NCI-H82 treated with DMSO at 0.1 percent for 48 hours (cell line): Measurements from ENCODE around the gene CFI.

ENCODE experiments used
- DNase-seq: peaks from one replicate; lab custom pipeline; 2025; ENCODE audit not compliant: unreplicated experiment; lab: John Stamatoyannopoulos, UW

The CFI gene

GRCh38 chr4:109801895-109802319 lies at the start of gene CFI:
CFI (minus strand) TSS chr4:109801999; CDS start chr4:109801971, 28 bp downstream.
- DNase-seq: no peak

DNA sequence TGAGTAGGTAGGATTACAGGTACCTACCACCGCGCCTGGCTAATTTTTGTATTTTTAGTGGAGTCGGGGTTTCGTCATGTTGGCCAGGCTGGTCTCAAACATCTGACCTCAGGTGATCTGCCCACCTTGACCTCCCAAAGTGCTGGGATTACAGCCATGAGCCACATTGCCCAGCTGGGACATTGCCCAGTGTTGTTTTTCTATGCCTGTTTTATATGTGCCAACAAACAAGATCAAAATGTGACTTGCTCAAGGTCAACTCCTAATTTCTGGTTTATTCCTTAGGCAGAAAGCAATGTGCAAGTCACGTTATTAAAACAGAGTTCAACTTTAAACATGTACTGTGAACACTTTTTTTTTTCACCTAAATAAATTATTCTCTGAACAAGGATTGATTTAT lies 48.8 kb upstream of the CFI start:
- no peak for DNase-seq

- DNase-seq: no peak
These were observed 46.7 kb upstream of the CFI start for GRCh38 chr4:109848501-109848900.

DNA sequence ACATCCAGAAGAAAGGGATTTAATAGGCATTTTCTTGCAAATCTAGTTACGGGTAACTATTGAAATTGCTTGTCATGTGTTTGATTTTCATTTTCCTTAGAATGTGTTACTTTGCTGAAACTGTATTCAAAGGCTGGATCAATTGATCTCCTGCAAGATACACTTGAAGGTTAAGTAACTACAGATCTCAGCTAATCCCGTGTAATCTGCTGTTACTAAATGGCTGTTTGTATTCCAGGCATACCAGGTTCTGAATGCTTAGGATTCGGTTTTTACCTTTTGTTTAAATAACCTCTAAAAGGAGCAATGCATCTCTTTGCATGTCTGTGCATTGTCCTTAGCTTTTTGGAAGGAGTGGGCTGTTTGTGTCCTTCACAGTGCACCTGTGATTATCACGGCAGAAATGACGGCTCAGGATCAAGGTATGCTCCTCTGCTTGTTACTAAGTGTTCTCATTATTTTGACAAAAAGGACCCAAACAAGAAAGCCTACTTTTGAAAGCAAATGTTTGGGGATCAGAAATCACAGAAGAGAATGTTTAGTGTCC lies 46.2 kb upstream of the CFI start, which contains the start of gene LRIT3:
TSS of gene LRIT3 (plus strand) at position 212 of the 547 bp plus-strand sequence. CDS start at position 307, 95 bp downstream.
- DNase-seq: peak; percentile 9

- DNase-seq: no peak
These were observed 44.7 kb upstream of the CFI start for GRCh38 chr4:109846395-109847098.

GRCh38 chr4:109836985-109837384 lies 35.2 kb upstream of the CFI start:
- DNase-seq: no peak

DNA sequence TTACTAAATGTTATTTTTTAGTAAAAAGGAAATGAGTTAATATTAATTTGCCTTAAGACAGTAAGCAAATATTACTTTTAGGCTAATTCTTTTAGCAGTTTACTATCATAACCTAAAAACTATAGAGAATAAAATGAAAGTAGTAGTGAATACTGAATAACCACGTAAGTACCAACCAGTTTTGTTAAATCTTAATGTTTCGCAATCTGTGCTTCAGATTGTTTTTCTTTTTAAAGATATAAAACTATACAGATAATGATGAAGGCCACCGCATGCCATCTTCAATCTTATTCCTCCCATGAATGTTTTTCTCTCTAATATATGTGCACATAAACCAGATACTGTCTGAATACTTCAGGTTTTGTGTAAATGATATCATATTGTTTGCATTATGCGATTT lies 32.0 kb upstream of the CFI start:
- no peak for DNase-seq

- DNase-seq: no peak
These were observed 25.9 kb upstream of the CFI start, which contains the start of gene RRH for GRCh38 chr4:109827672-109828071. RRH (plus strand) TSS chr4:109827972; CDS start chr4:109828028, 56 bp downstream.

DNA sequence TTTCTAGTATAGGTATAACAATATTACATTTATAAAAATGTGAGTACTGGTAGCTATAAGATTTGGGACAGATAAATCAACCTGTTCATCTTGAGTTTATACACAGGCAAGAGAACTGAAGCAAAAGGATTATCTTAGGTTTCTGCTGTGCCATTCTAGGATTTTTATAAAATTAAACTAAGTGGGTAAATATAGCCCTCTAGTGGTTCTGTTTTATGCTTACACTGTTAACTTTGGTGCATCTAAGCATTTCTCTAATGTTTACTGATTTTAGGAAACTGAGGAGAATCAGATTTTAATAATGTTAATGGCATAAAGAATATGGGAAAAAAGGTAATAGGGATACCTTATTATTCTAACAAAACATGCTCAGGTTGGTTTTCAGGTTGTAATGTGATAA lies 24.9 kb upstream of the CFI start:
- no peak for DNase-seq

GRCh38 chr4:109821185-109821584 lies 19.4 kb upstream of the CFI start:
- no peak for DNase-seq

DNA sequence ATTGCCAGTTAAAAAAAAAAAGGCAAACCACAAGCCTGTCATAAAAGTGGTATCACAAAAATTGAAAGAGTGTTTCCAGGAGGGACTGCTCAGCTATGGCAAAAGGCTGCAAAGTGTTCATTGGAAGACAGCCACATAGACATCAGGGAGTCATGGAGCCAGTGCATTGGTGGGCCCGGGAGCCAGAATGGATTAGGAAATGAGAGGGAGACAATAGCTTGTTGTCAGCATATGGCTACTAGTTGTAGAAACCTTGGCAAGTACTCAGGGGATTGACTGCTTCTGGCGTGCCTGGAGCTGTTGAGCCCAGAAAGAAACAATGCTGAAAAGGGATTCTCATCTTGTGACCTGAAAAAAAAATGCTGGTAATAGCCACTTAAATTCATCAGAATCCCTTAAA lies 18.8 kb upstream of the CFI start:
- no peak for DNase-seq

- no peak for DNase-seq
These were observed 16.5 kb upstream of the CFI start for GRCh38 chr4:109818268-109818667.

GRCh38 chr4:109816894-109817293 lies 15.1 kb upstream of the CFI start:
- no peak for DNase-seq

GRCh38 chr4:109816082-109816442 lies 14.3 kb upstream of the CFI start:
- DNase-seq: no peak

GRCh38 chr4:109815151-109816081 lies 13.6 kb upstream of the CFI start, which contains the start of gene GAR1:
GAR1 (plus strand) TSS chr4:109815762; CDS start chr4:109816165, 403 bp downstream.
- peak; percentile 59 for DNase-seq

GRCh38 chr4:109811707-109812106 lies 9.9 kb upstream of the CFI start:
- DNase-seq: no peak

- DNase-seq: no peak
These were observed 9.0 kb upstream of the CFI start for GRCh38 chr4:109810552-109811387.

DNA sequence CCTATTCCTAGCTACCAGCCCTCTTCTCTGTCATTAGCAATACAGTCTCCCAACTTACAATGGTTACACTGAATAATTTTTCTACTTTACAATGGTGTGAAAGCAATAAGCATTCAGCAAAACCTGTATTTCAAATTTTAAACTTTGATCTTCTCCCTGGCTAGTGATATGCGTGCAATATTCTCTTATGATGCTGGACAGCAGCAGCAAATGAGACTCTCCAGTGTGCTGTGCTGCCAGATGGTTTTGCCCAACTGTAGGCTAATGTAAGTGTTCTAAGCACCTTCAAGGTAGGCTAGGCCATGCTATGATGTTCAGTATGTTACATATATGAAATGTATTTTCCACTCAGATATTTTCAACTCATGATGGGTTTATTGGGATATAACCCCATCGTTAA lies 7.9 kb upstream of the CFI start:
- DNase-seq: no peak

- peak; percentile 26 for DNase-seq
These were observed 2.2 kb upstream of the CFI start for GRCh38 chr4:109803924-109804571.

GRCh38 chr4:109801099-109801789 lies 555 bp downstream of the CFI start:
- DNase-seq: no peak
